ENCODE measurements around the gene TXNRD1.

Gene TXNRD1

DNA sequence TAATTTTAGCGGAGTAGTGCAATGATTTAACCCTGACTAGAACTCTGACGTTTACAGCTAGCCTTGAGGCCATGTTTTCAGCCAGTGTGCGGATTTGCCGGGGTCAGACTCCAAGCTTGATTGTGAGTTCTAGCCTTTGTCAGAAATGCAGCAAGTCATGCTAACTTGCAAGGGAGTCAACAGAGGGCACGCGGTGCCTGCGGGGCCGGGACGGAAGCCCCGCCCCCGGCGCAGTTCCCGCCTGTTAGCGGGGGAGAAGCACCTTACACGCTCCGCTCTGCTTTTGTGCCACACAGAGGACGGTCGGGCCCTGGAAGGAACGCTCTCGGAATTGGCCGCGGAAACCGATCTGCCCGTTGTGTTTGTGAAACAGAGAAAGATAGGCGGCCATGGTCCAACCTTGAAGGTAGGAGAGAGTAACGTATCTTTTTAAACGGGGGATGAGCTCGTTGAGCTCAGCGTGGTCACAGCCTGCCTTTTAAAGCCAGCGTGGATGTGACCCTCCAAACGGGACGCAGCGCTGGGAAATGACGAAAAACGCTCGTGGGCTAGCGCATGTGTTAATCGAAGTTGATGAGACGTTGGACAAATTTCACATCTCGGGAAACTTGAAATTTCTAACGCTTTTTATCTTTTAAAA, 73.2 kb downstream of the TXNRD1 start:
- no peaks in the 10 kb centered on the region for H3K9me3 Mint-ChIP-seq
- H3K36me3 Mint-ChIP-seq (ENCODE audit: low read depth), result peaks cover 20% of the 10 kb centered on the region
- peak overlapping the region; percentile 97 to 99 (median 98) for H3K4me3 Mint-ChIP-seq
- no peaks in the 10 kb centered on the region for H3K27me3 Mint-ChIP-seq (ENCODE audit: low read depth)
- H3K4me1 Mint-ChIP-seq, result peaks cover 36% of the 10 kb centered on the region
- TF ChIP-seq, protein P1, sequence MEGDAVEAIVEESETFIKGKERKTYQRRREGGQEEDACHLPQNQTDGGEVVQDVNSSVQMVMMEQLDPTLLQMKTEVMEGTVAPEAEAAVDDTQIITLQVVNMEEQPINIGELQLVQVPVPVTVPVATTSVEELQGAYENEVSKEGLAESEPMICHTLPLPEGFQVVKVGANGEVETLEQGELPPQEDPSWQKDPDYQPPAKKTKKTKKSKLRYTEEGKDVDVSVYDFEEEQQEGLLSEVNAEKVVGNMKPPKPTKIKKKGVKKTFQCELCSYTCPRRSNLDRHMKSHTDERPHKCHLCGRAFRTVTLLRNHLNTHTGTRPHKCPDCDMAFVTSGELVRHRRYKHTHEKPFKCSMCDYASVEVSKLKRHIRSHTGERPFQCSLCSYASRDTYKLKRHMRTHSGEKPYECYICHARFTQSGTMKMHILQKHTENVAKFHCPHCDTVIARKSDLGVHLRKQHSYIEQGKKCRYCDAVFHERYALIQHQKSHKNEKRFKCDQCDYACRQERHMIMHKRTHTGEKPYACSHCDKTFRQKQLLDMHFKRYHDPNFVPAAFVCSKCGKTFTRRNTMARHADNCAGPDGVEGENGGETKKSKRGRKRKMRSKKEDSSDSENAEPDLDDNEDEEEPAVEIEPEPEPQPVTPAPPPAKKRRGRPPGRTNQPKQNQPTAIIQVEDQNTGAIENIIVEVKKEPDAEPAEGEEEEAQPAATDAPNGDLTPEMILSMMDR (IDR thresholded peaks at IDR 0.05; ENCODE audit: unreplicated experiment in 3 of 3), result no peak
- peak overlapping the region; percentile 98 to 99 (median 99) for H3K27ac Mint-ChIP-seq

DNA sequence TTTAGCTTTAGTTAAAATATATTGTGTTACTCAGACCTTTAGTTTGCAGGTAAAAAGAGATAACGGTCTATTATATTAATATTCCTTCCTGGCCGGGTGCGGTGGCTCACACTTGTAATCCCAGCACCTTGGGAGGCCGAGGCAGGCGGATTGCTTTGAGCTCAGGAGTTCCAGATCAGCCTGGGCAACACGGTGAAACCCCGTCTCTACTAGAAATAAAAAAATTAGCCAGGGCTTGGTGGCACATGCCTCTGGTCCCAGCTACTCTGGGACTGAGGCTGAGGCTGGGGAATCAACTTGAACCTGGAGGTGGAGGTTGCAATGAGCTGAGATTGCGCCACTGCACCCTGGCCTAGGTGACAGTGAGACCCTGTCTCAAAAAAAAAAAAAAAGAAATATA, 74.7 kb downstream of the TXNRD1 start:
- TF ChIP-seq, protein P1 (IDR thresholded peaks at IDR 0.05; ENCODE audit: unreplicated experiment in 3 of 3), result no peak
- H3K27ac Mint-ChIP-seq, result no peak overlapping the region
- no peaks in the 10 kb centered on the region for H3K27me3 Mint-ChIP-seq (ENCODE audit: low read depth)
- H3K4me1 Mint-ChIP-seq, result peaks cover 36% of the 10 kb centered on the region
- no peaks in the 10 kb centered on the region for H3K9me3 Mint-ChIP-seq
- no peak overlapping the region for H3K4me3 Mint-ChIP-seq
- peaks cover 36% of the 10 kb centered on the region for H3K36me3 Mint-ChIP-seq (ENCODE audit: low read depth)

DNA sequence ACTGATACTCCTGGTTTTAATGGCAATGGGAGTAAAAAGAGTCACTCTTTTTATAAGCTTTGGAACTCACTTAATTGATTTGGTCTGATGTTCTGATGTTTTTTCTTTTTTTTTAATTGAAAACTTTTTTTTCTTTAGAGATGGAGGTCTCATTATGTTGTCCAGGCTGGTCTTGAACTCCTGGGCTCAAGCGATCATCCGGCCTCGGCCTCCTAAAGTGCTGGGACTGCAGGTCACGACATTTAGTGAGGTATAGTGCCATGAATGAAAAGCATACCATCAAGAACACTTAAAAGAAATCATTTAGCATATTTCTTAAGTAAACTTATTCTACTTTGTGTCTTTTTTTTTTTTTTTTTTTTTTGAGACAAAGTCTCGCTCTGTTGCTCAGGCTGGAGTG, 75.3 kb downstream of the TXNRD1 start:
- no peaks in the 10 kb centered on the region for H3K27me3 Mint-ChIP-seq (ENCODE audit: low read depth)

DNA sequence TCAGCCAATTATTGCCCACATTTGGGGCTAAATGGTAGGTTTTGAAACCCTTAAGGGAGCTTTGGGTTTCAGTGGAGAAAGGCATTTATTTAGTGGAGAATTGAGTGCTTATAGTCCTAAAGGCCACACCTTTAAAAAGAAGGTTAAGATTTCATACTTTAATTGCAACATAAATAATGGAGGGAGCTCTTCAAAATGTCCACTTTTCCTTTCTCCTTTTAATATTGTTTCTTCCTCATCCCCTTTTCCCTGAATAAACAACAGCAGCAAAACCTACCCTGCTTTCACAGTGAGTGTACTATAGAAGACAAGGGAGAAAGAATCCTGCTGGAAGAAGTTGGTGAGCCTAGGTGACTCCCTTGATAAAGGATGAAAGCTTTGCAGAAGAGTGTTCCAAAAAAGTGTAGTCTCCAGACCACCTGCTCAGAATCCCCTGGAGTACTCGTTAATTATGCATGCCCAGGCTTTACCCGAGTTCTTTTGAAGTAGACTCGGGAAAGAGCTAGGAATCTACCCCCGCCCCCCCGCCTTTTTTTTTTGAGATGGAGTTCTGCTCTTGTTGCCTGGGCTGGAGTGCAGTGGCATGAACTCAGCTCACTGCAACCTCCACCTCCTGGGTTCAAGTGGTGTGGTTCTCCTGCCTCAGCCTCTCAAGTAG, 76.4 kb downstream of the TXNRD1 start:
- no peak overlapping the region for H3K27ac Mint-ChIP-seq
- H3K4me3 Mint-ChIP-seq, result peak overlapping the region in 2 of 3 experiments; percentile 3 to 48
- H3K36me3 Mint-ChIP-seq (ENCODE audit: low read depth), result peaks cover 47% of the 10 kb centered on the region

More for the DNA sequence above, 75.3 kb downstream of the TXNRD1 start:
- H3K36me3 Mint-ChIP-seq (ENCODE audit: low read depth), result peaks cover 41% of the 10 kb centered on the region
- no peak overlapping the region for H3K27ac Mint-ChIP-seq
- peaks cover 32% of the 10 kb centered on the region for H3K4me1 Mint-ChIP-seq
- peak overlapping the region in 2 of 3 experiments; percentile 13 to 24 for H3K4me3 Mint-ChIP-seq
- TF ChIP-seq, protein P1 (IDR thresholded peaks at IDR 0.05; ENCODE audit: unreplicated experiment in 3 of 3), result no peak
- no peaks in the 10 kb centered on the region for H3K9me3 Mint-ChIP-seq

DNA sequence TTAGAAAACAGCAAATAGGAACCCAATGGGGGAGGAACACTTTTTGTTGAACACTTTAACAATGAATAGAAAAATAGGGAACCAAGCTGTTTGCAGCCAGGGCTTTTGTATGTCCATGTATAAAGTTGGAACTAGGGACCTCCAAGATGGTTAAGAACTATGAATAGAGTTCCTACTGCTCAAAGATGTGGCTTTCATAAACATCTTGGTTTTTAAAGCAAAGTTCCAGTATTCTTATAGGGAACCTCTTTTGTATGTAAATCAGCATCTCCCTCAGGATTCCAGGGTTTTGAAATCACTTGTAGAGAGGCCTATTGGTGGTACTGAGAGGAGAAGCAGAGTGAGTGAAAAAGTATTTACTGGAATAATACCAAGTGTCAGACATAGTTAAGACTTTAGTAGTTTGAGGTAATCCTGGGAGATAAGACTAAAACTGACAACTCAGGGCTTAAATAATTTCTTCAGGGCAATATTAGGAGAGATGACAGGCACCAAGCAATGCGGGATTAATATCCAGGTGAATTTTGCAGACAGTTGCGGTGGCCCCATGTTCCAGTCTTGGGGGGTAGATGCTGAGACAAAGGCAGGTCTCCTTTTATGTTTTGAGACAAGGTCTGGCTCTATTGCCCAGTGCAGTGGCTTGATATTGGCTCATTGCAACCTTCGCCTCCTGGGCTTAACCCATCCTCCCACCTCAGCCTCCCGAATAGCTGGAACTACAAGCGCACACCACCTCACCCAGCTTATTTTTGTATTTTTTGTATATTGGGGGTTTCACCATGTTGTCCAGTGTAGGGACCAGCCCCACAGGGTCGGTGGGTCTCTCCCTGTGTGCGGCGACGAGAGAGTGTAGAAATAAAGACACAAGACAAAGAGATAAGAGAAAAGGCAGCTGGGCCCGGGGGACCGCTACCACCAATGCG, 77.6 kb downstream of the TXNRD1 start:
- TF ChIP-seq, protein P1 (IDR thresholded peaks at IDR 0.05; ENCODE audit: unreplicated experiment in 3 of 3), result no peak
- H3K9me3 Mint-ChIP-seq, result no peaks in the 10 kb centered on the region
- no peaks in the 10 kb centered on the region for H3K27me3 Mint-ChIP-seq (ENCODE audit: low read depth)
- H3K27ac Mint-ChIP-seq, result no peak overlapping the region
- peaks cover 54% of the 10 kb centered on the region for H3K36me3 Mint-ChIP-seq (ENCODE audit: low read depth)
- H3K4me1 Mint-ChIP-seq, result peaks cover 14% of the 10 kb centered on the region
- H3K4me3 Mint-ChIP-seq, result no peak overlapping the region

More for the DNA sequence above, 76.4 kb downstream of the TXNRD1 start:
- H3K4me1 Mint-ChIP-seq, result peaks cover 20% of the 10 kb centered on the region
- no peaks in the 10 kb centered on the region for H3K27me3 Mint-ChIP-seq (ENCODE audit: low read depth)
- no peaks in the 10 kb centered on the region for H3K9me3 Mint-ChIP-seq
- TF ChIP-seq, protein P1 (IDR thresholded peaks at IDR 0.05; ENCODE audit: unreplicated experiment in 3 of 3), result no peak
